GM23248 (cell line): ENCODE results near the gene TUFT1. TPM values are rescaled to one million over a fixed set of nuclear protein-coding genes. Genes with fewer than 3 reads are reported as not detected.
A peak's percentile ranks its signal among the peaks of the same experiment; 100 is the strongest.

ENCODE experiments used
- DNase-seq: peaks from one replicate; pipeline ENCODE4 v3.0.0-alpha.2; 2015
- H2AFZ ChIP-seq: fragments of 200-600 bp; sonication (generic); 2 replicates; pipeline ENCODE4 v1.6.1; 2016; ENCODE audit warnings: antibody characterized with exemption
- H3F3A ChIP-seq: fragments of 200-600 bp; sonication (generic); 2 replicates; pipeline ENCODE4 v1.6.1; 2016; ENCODE audit warnings: mild to moderate bottlenecking, antibody characterized with exemption, mixed run types; ENCODE audit not compliant: insufficient read depth
- H3K27ac ChIP-seq: fragments of 200-600 bp; sonication (generic); 2 replicates; pipeline ENCODE4 v1.5.1; 2016; ENCODE audit warnings: mild to moderate bottlenecking
- H3K27me3 ChIP-seq: fragments of 200-600 bp; sonication (generic); replicated peaks from 2 replicates; pipeline ENCODE4 v1.6.1; 2016; ENCODE audit warnings: mild to moderate bottlenecking; ENCODE audit not compliant: insufficient read depth
- H3K36me3 ChIP-seq: fragments of 200-600 bp; sonication (generic); 2 replicates; pipeline ENCODE4 v1.6.1; 2016; ENCODE audit warnings: low read depth, mild to moderate bottlenecking
- H3K4me1 ChIP-seq: fragments of 200-600 bp; sonication (generic); 2 replicates; pipeline ENCODE4 v1.6.1; 2016; ENCODE audit warnings: mild to moderate bottlenecking; ENCODE audit not compliant: insufficient read depth
- H3K4me2 ChIP-seq: fragments of 200-600 bp; sonication (generic); one replicate; pipeline ENCODE4 v1.6.1; 2016; ENCODE audit warnings: mild to moderate bottlenecking; ENCODE audit not compliant: unreplicated experiment
- H3K4me3 ChIP-seq: fragments of 200-600 bp; sonication (generic); 2 replicates; pipeline ENCODE4 v1.5.1; 2016; ENCODE audit warnings: mild to moderate bottlenecking
- H3K79me2 ChIP-seq: fragments of 200-600 bp; sonication (generic); 2 replicates; pipeline ENCODE4 v1.6.1; 2016; ENCODE audit warnings: mild to moderate bottlenecking; ENCODE audit not compliant: insufficient read depth
- H3K9ac ChIP-seq: fragments of 200-600 bp; sonication (generic); 2 replicates; pipeline ENCODE4 v1.6.1; 2016; ENCODE audit warnings: mild to moderate bottlenecking
- H3K9me2 ChIP-seq: fragments of 200-600 bp; sonication (generic); 2 replicates; pipeline ENCODE4 v1.6.1; 2016; ENCODE audit warnings: mixed run types, mild to moderate bottlenecking, moderate library complexity; ENCODE audit not compliant: insufficient read depth
- H3K9me3 ChIP-seq: fragments of 200-600 bp; sonication (generic); one replicate; pipeline ENCODE4 v1.6.1; 2017; ENCODE audit warnings: low read depth
- H4K20me1 ChIP-seq: fragments of 200-600 bp; sonication (generic); 2 replicates; pipeline ENCODE4 v1.6.0; 2016; ENCODE audit not compliant: insufficient read depth
- EZH2 ChIP-seq: fragments of 200-600 bp; sonication (generic); IDR thresholded peaks from 2 replicates; pipeline ENCODE4 v1.6.1; 2018; ENCODE audit warnings: antibody characterized with exemption, mild to moderate bottlenecking; ENCODE audit not compliant: insufficient read depth, poor library complexity, severe bottlenecking
- EZH2phosphoT487 ChIP-seq: fragments of 200-600 bp; sonication (generic); IDR thresholded peaks from 2 replicates; pipeline ENCODE4 v1.6.1; 2018; ENCODE audit warnings: antibody characterized with exemption, moderate library complexity, mild to moderate bottlenecking, low read depth; ENCODE audit not compliant: insufficient read depth
- WGBS, 2 experiments: methylation state at CpG; one replicate each; pipeline ENCODE4 v1.1.6; 2015 to 2017; ENCODE audit warnings: low lambda C conversion rate in 2 of 2, low coverage in 1 of 2; ENCODE audit errors: missing lambda C conversion rate in 2 of 2; 5-methylcytosine and 5-hydroxymethylcytosine counted together
- in situ Hi-C: fragments of 300-500 bp; cut with MboI; formaldehyde crosslinking; loops from 2 replicates; pipeline ENCODE4 v1.15.0; 2020
- polyA plus RNA-seq: library from polyadenylated mRNA; unstranded; fragments of >200 nt; fragmentation: Nextera tagmentation; extraction: Ambion mirVana; gene quantifications from 2 replicates; pipeline ENCODE4 v1.2.1, GENCODE V29; 2016
- total RNA-seq: library from RNA; depleted of rRNA; stranded (reverse); fragments of >200 nt; shearing (Covaris generic); gene quantifications from 2 replicates; pipeline ENCODE4 v1.2.3, GENCODE V29; 2014

TUFT1 gene
- total and polyA plus RNA-seq, 2 experiments from 2014 or later: 19.2 to 20.3 TPM

- 81 to 82% methylated on average over 6 of the region's 6 CpGs for whole genome bisulfite sequencing, 2 experiments
- no peaks in the 10 kb centered on the region for H3K9me3 ChIP-seq
- no peaks in the 10 kb centered on the region for H3K9me2 ChIP-seq
- no peak overlapping the region for H3K4me3 ChIP-seq
- in situ Hi-C loops: no loop called here
- H3K27ac ChIP-seq: no peak overlapping the region
- peak; percentile 23 for DNase-seq
- peaks cover 63% of the 10 kb centered on the region for H3K27me3 ChIP-seq
- H3K4me2 ChIP-seq: no peak overlapping the region
- H3K9ac ChIP-seq: no peak overlapping the region
- TF ChIP-seq EZH2 (no peak), EZH2phosphoT487 (no peak)
- H3K4me1 ChIP-seq: peaks cover 4% of the 10 kb centered on the region
- no peaks in the 10 kb centered on the region for H3K36me3 ChIP-seq
- H4K20me1 ChIP-seq: no peaks in the 10 kb centered on the region
- no peaks in the 10 kb centered on the region for H3F3A ChIP-seq
- H2AFZ ChIP-seq: no peak overlapping the region
- no peaks in the 10 kb centered on the region for H3K79me2 ChIP-seq
These were observed 26.4 kb upstream of the TUFT1 start for GRCh38 chr1:151513626-151514121.

GRCh38 chr1:151514366-151514765 is 25.7 kb upstream of the TUFT1 start:
- no peak overlapping the region for H3K9ac ChIP-seq
- no peaks in the 10 kb centered on the region for H4K20me1 ChIP-seq
- H3K4me2 ChIP-seq: no peak overlapping the region
- H2AFZ ChIP-seq: no peak overlapping the region
- no peaks in the 10 kb centered on the region for H3K79me2 ChIP-seq
- DNase-seq: no peak
- no peak overlapping the region for H3K27ac ChIP-seq
- peaks cover 56% of the 10 kb centered on the region for H3K27me3 ChIP-seq
- WGBS, 2 experiments: 69 to 75% methylated on average over 4 of the region's 4 CpGs
- in situ Hi-C loops: no loop called here
- H3F3A ChIP-seq: no peaks in the 10 kb centered on the region
- H3K36me3 ChIP-seq: no peaks in the 10 kb centered on the region
- TF ChIP-seq EZH2: no peak
- no peak for TF ChIP-seq EZH2phosphoT487
- H3K9me3 ChIP-seq: no peaks in the 10 kb centered on the region
- H3K4me1 ChIP-seq: peaks cover 4% of the 10 kb centered on the region
- H3K4me3 ChIP-seq: no peak overlapping the region
- H3K9me2 ChIP-seq: no peaks in the 10 kb centered on the region

DNA sequence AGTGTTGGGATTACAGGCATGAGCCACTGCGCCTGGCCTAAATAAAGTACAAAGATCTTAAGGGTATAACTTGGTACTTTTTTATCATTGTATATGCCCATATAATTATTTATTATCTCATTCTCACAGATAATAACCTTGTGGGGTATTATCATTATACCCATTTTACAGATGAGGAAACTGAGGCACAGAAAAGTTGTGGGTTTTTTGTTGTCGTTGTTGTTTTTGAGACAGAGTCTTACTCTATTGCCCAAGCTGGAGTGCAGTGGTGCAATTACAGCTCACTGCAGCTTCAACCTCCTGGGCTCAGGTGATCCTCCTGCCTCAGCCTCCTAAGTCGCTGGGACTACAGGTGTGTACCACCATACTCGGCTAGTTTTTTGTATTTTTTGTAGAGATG is 24.8 kb upstream of the TUFT1 start:
- Histone ChIP-seq H4K20me1 (no peaks in the 10 kb centered on the region), H3K79me2 (no peaks in the 10 kb centered on the region), H3K9me2 (no peaks in the 10 kb centered on the region), H3K9me3 (no peaks in the 10 kb centered on the region), H3K27ac (no peak overlapping the region), H3K36me3 (no peaks in the 10 kb centered on the region), H3K4me1 (peaks cover 5% of the 10 kb centered on the region), H3K9ac (no peak overlapping the region), H3K27me3 (peaks cover 48% of the 10 kb centered on the region), H3F3A (no peaks in the 10 kb centered on the region), H2AFZ (no peak overlapping the region), H3K4me2 (no peak overlapping the region), H3K4me3 (no peak overlapping the region)
- 76 to 80% methylated on average over 4 of the region's 4 CpGs for WGBS, 2 experiments
- in situ Hi-C loops: no loop called here
- TF ChIP-seq EZH2phosphoT487 (no peak), EZH2 (no peak)
- no peak for DNase-seq

GRCh38 chr1:151516031-151516511 is 24.0 kb upstream of the TUFT1 start:
- DNase-seq: no peak
- Histone ChIP-seq H3K9ac (no peak overlapping the region), H3K27me3 (peaks cover 40% of the 10 kb centered on the region), H3F3A (no peaks in the 10 kb centered on the region), H2AFZ (no peak overlapping the region), H3K4me2 (no peak overlapping the region), H3K4me3 (no peak overlapping the region), H3K9me3 (no peaks in the 10 kb centered on the region), H3K9me2 (no peaks in the 10 kb centered on the region), H3K27ac (no peak overlapping the region), H4K20me1 (no peaks in the 10 kb centered on the region), H3K36me3 (no peaks in the 10 kb centered on the region), H3K4me1 (peaks cover 12% of the 10 kb centered on the region), H3K79me2 (no peaks in the 10 kb centered on the region)
- 63 to 71% methylated on average over 1 of the region's 1 CpG for WGBS, 2 experiments
- in situ Hi-C loops: no loop called here
- TF ChIP-seq EZH2phosphoT487: no peak

GRCh38 chr1:151518431-151518830 is 21.7 kb upstream of the TUFT1 start:
- H3K27ac ChIP-seq: no peak overlapping the region
- in situ Hi-C loops: no loop called here
- H3F3A ChIP-seq: no peaks in the 10 kb centered on the region
- 92 to 95% methylated on average over 12 of the region's 12 CpGs for whole genome bisulfite sequencing, 2 experiments
- no peak overlapping the region for H2AFZ ChIP-seq
- no peak for TF ChIP-seq EZH2
- no peak for TF ChIP-seq EZH2phosphoT487
- no peak for DNase-seq
- H3K36me3 ChIP-seq: no peaks in the 10 kb centered on the region
- H3K9me2 ChIP-seq: no peaks in the 10 kb centered on the region
- no peaks in the 10 kb centered on the region for H3K9me3 ChIP-seq
- peaks cover 8% of the 10 kb centered on the region; the same call in 1 of the 2 replicates for H3K4me1 ChIP-seq
- H4K20me1 ChIP-seq: no peaks in the 10 kb centered on the region
- H3K9ac ChIP-seq: no peak overlapping the region
- no peaks in the 10 kb centered on the region for H3K79me2 ChIP-seq
- H3K27me3 ChIP-seq: peaks cover 30% of the 10 kb centered on the region
- H3K4me3 ChIP-seq: no peak overlapping the region
- H3K4me2 ChIP-seq: no peak overlapping the region
